CD8-positive, alpha-beta memory T cell (primary cell): ENCODE measurements around the gene HOXA7. TPM values are rescaled to one million over a fixed set of nuclear protein-coding genes. Genes with fewer than 3 reads are reported as not detected.
A peak's percentile ranks its signal among the peaks of the same experiment; 100 is the strongest.

Experiments
- CTCF ChIA-PET: fragments of 350-600 bp; sonication (Branson Sonifier 250); formaldehyde crosslinking; loops from one replicate; lab custom pipeline; 2021; ENCODE audit warnings: antibody characterized with exemption; lab: Charles Lee
- POLR2A ChIA-PET: fragments of 350-600 bp; sonication (Branson Sonifier 250); formaldehyde crosslinking; loops from one replicate; lab custom pipeline; 2021; ENCODE audit warnings: antibody characterized with exemption; lab: Charles Lee
- DNase-seq, 5 donors: peaks; one replicate each; pipeline versions ENCODE4 v3.0.0 to v3.0.0-alpha.2; 2020 to 2022; ENCODE audit warnings: mixed read lengths in 1 of 5
- H3K27ac ChIP-seq: one replicate; pipeline ENCODE4 v1.7.0; 2013; ENCODE audit warnings: low read depth, mild to moderate bottlenecking, low read length, moderate library complexity
- H3K27me3 ChIP-seq: 2 replicates; pipeline ENCODE4 v1.7.0; 2013; ENCODE audit warnings: low read length, mild to moderate bottlenecking; ENCODE audit not compliant: insufficient read depth, poor library complexity, severe bottlenecking
- H3K36me3 ChIP-seq: 2 replicates; pipeline ENCODE4 v1.7.0; 2013; ENCODE audit warnings: mild to moderate bottlenecking, low read length, moderate library complexity; ENCODE audit not compliant: insufficient read depth
- H3K4me1 ChIP-seq: 2 replicates; pipeline ENCODE4 v1.7.0; 2013; ENCODE audit warnings: mild to moderate bottlenecking, low read length, moderate library complexity; ENCODE audit not compliant: insufficient read depth
- H3K4me3 ChIP-seq: 2 replicates; pipeline ENCODE4 v1.7.0; 2013; ENCODE audit warnings: mild to moderate bottlenecking, low read length
- H3K9me3 ChIP-seq: 2 replicates; pipeline ENCODE4 v1.7.0; 2013; ENCODE audit warnings: mild to moderate bottlenecking, low read length
- H3K27ac Mint-ChIP-seq, 8 donors: one replicate each; pipeline ENCODE4 v1.8.0; 2020 to 2021; ENCODE audit warnings: mixed read lengths in 8 of 8, mild to moderate bottlenecking in 6 of 8, inconsistent platforms in 3 of 8, moderate library complexity in 3 of 8
- H3K27me3 Mint-ChIP-seq, 2 donors: one replicate each; pipeline ENCODE4 v1.8.0; 2020 to 2021; ENCODE audit warnings: mixed read lengths in 2 of 2, mild to moderate bottlenecking in 1 of 2, moderate library complexity in 1 of 2
- H3K36me3 Mint-ChIP-seq, 3 donors: one replicate each; pipeline ENCODE4 v1.8.0; 2020 to 2021; ENCODE audit warnings: mixed read lengths in 3 of 3, inconsistent platforms in 1 of 3, mild to moderate bottlenecking in 1 of 3
- H3K4me1 Mint-ChIP-seq, 3 donors: one replicate each; pipeline ENCODE4 v1.8.0; 2020 to 2021; ENCODE audit warnings: mixed read lengths in 3 of 3, inconsistent platforms in 1 of 3, mild to moderate bottlenecking in 1 of 3
- H3K4me3 Mint-ChIP-seq, 7 donors: one replicate each; pipeline ENCODE4 v1.8.0; 2020 to 2021; ENCODE audit warnings: mixed read lengths in 7 of 7, mild to moderate bottlenecking in 6 of 7, moderate library complexity in 4 of 7, inconsistent platforms in 2 of 7
- H3K9me3 Mint-ChIP-seq, 5 donors: one replicate each; pipeline ENCODE4 v1.8.0; 2020 to 2022; ENCODE audit warnings: mixed read lengths in 5 of 5, mild to moderate bottlenecking in 3 of 5, moderate library complexity in 2 of 5, inconsistent platforms in 1 of 5
- polyA plus RNA-seq: library from polyadenylated mRNA; unstranded; fragments of 300-500 nt; fragmentation: Illumina TruSeq; gene quantifications from one replicate; pipeline ENCODE4 v1.2.3, GENCODE V29; 2021
- total RNA-seq, 2 experiments: library from RNA; stranded (reverse); gene quantifications; one replicate each; pipeline ENCODE4 v1.2.3, GENCODE V29; 2021

Gene HOXA7
- total and polyA plus RNA-seq, 3 experiments from 2014 or later: not detected

DNA sequence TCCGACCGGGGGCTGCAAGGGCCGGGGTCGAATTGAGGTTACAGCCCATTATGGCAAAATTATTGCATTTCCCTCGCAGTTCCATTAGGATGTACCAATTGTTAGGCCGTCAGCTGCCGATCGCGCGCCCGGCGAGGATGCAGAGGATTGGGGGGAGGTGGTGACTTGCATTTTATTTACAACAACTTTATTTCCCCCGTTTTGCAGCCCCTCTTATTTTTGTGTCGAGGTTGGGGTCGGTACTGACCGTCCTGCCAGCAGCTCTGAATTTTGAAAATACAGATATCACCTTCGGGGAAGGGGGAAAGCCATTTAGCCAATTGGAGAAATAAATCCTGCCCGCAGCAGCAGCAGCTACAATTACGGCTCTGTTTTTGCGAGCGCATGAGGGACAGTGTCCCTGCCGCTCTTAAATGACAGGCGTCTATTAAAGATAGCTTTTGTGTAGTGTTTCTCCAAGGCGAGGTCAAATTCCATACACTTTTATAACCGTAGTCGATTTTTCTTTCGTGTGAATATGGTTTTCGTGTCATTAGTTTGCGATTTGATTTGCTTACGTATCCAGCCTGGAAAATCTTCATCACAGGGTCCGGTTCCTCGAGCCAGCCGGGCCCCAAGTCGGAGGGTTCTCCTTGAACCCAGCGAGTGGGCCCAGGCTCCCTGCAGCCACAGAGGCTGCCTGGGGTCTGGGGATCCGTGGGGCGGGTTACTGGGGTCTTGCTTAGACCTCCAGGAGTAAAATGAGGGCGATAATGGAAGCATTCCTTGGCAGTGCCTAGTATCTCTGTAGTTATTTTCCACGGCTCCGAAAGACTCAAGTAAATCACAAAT, 12.3 kb downstream of the HOXA7 start:
- POLR2A ChIA-PET: no interaction called here
- peaks cover 31% of the 10 kb centered on the region for H3K27me3 ChIP-seq

DNA sequence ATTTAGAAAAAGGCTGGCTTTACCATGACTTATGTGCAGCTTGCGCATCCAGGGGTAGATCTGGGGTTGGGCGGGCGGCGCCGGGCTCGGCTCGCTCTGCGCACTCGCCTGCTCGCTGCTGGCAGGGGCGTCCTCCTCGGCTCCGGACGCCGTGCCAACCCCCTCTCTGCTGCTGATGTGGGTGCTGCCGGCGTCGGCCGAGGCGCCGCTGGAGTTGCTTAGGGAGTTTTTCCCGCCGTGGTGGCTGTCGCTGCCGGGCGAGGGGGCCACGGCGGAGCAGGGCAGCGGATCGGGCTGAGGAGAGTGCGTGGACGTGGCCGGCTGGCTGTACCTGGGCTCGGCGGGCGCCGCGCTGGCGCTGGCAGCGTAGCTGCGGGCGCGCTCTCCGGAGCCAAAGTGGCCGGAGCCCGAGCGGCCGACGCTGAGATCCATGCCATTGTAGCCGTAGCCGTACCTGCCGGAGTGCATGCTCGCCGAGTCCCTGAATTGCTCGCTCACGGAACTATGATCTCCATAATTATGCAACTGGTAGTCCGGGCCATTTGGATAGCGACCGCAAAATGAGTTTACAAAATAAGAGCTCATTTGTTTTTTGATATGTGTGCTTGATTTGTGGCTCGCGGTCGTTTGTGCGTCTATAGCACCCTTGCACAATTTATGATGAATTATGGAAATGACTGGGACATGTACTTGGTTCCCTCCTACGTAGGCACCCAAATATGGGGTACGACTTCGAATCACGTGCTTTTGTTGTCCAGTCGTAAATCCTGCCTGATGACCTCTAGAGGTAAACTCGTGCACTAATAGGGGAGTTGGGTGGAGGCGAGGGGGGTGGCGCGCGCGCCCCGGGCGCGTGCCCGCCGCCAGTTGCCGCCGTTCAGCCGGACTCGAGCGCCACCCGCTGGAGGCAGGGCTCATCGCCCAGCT, 13.2 kb downstream of the HOXA7 start, which contains the start of gene HOXA5:
Gene HOXA5 (minus strand): TSS at position 659 of the 927 bp plus-strand sequence. CDS start 74 bp downstream, at position 585.
- peak within 1 kb of the TSS in 4 of 7 donors; percentile 20 to 65 (median 32) for H3K4me3 Mint-ChIP-seq
- Histone ChIP-seq H3K4me1 (no peaks in the 10 kb centered on the region), H3K27me3 (peaks cover 22% of the 10 kb centered on the region), H3K27ac (no peak within 1 kb of the TSS), H3K36me3 (no peaks in the 10 kb centered on the region), H3K9me3 (no peaks in the 10 kb centered on the region), H3K4me3 (no peak within 1 kb of the TSS)
- DNase-seq: no peak
- no peaks in the 10 kb centered on the region for H3K9me3 Mint-ChIP-seq
- no peak within 1 kb of the TSS for H3K27ac Mint-ChIP-seq
- peaks cover 0 to 9% (median 5%) of the 10 kb centered on the region in 3 donors for H3K4me1 Mint-ChIP-seq
- H3K27me3 Mint-ChIP-seq: peaks cover 39 to 64% of the 10 kb centered on the region in 2 donors
- no peaks in the 10 kb centered on the region for H3K36me3 Mint-ChIP-seq
- ChIA-PET CTCF (no interaction called here), POLR2A (no interaction called here)

More for the DNA sequence above, 12.3 kb downstream of the HOXA7 start:
- DNase-seq: no peak
- no peak overlapping the region for H3K27ac ChIP-seq
- H3K4me3 Mint-ChIP-seq: peak overlapping the region in 1 of 7 donors; percentile 65
- no peaks in the 10 kb centered on the region for H3K4me1 ChIP-seq
- no peak overlapping the region for H3K4me3 ChIP-seq
- H3K9me3 Mint-ChIP-seq: no peaks in the 10 kb centered on the region
- peaks cover 45 to 65% of the 10 kb centered on the region in 2 donors for H3K27me3 Mint-ChIP-seq
- H3K36me3 Mint-ChIP-seq: no peaks in the 10 kb centered on the region
- H3K4me1 Mint-ChIP-seq: peaks cover 0 to 12% (median 5%) of the 10 kb centered on the region in 3 donors
- no peak overlapping the region for H3K27ac Mint-ChIP-seq
- CTCF ChIA-PET: no interaction called here
- H3K9me3 ChIP-seq: no peaks in the 10 kb centered on the region
- no peaks in the 10 kb centered on the region for H3K36me3 ChIP-seq

DNA sequence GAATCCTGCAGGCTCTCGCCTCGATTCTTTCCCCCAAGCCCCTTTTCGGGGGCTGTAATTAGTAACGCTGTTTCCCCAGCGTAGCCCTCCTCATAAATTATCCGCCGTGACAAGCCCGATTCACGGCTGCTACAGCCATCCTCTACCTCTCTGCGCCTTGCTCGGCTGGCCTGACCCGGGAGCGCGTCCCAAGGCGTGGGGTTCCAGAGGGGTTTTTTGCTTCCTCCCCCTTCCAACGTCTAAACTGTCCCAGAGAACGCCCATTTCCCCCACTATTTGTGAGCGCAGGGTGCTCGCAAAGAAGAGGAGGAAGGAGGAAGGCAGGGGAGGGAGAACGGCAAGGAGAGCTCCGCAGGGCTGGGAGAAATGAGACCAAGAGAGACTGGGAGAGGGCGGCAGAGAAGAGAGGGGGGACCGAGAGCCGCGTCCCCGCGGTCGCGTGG, 13.9 kb downstream of the HOXA7 start:
- H3K4me3 ChIP-seq: no peak overlapping the region
- H3K27ac ChIP-seq: no peak overlapping the region
- ChIA-PET CTCF (interaction anchor here (1.7 kb wide), 1 partner anchor 8 kb away, joined by 4 read pairs; no protein-coding TSS in a partner anchor), POLR2A (no interaction called here)
- H3K4me3 Mint-ChIP-seq: peak overlapping the region in 2 of 7 donors; percentile 24 to 41
- peaks cover 34 to 63% of the 10 kb centered on the region in 2 donors for H3K27me3 Mint-ChIP-seq
- H3K4me1 Mint-ChIP-seq: peaks cover 0 to 5% (median 1%) of the 10 kb centered on the region in 3 donors
- H3K27me3 ChIP-seq: peaks cover 20% of the 10 kb centered on the region
- H3K9me3 Mint-ChIP-seq: no peaks in the 10 kb centered on the region
- no peaks in the 10 kb centered on the region for H3K9me3 ChIP-seq
- no peak overlapping the region for H3K27ac Mint-ChIP-seq
- DNase-seq: no peak
- no peaks in the 10 kb centered on the region for H3K4me1 ChIP-seq
- no peaks in the 10 kb centered on the region for H3K36me3 Mint-ChIP-seq
- no peaks in the 10 kb centered on the region for H3K36me3 ChIP-seq

DNA sequence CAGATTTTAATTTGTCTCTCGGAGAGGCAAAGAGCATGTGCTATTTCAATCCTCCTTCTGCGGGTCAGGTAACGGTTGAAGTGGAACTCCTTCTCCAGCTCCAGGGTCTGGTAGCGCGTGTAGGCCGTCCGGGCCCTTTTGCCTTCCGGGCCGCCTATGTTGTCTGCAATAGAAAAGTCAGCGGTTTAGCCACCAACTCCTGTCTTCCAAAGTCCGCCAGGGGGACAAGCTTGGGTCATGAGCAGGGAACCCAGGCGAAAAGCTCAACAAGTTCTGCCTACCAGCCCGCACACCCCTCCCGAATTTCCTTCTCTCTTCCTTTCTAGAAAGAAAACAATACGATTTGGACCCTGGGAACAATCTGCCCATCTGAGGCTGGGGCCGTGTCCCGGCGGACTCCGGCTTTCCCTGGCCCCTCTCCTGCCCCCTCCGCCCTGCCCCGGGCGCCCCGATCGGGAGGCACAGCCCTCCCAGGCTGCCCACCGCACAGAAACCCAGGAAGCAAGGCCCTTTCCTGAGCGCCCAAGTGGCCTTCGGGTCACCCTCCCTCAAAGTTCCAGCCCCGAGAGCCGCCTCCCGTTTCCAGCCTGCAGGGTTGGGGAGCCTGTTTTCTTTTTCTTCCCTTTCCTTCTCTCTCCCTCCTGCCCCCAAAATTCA, 14.4 kb downstream of the HOXA7 start:
- no peak for DNase-seq
- Histone ChIP-seq H3K27ac (no peak overlapping the region), H3K36me3 (no peaks in the 10 kb centered on the region), H3K4me1 (no peaks in the 10 kb centered on the region), H3K4me3 (no peak overlapping the region), H3K9me3 (no peaks in the 10 kb centered on the region), H3K27me3 (peaks cover 19% of the 10 kb centered on the region)
- Mint-ChIP-seq H3K36me3 (no peaks in the 10 kb centered on the region), H3K4me3 (no peak overlapping the region), H3K9me3 (no peaks in the 10 kb centered on the region), H3K4me1 (peaks cover 0 to 1% (median 0%) of the 10 kb centered on the region in 3 donors), H3K27ac (no peak overlapping the region), H3K27me3 (peaks cover 32 to 63% of the 10 kb centered on the region in 2 donors)
- ChIA-PET CTCF (interaction anchor here (1.3 to 1.7 kb wide), 2 partner anchors 9 to 11 kb away, joined by 4 to 5 read pairs; partner anchors contain the start of gene HOXA4), POLR2A (no interaction called here)

DNA sequence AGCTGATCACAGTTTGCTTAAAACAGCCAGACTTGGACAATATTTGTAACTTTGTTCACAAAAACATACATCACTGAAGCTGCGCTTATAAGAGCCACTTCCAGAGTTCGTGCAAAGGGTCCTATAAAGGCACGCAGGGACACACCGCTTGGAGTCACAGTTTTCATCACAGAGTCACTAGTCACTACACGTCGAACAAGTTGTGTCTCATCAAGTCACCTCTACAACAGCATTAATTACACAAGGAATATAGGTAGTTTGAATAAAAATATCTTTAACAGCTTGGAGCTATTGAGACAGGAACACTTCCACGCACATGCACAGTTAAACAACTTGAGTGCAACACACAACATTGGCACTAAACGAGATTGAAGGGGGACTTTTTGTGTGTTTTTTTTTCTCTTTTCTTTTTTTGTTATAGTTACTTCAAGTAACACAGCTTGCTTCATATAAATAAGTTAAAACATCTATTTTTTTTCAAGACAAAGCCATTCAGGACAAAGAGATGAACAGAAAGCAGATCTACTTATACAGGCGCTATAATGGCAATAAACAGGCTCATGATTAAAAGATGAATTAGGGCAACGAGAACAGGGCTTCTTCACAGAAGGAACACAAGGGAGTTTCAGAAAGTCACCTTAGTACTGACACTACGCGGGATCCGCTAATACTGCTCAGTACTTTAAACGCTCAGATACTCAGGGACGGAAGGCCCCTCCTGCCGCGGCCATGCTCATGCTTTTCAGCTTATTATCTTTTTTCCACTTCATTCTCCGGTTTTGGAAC, 15.1 kb downstream of the HOXA7 start:
- no peaks in the 10 kb centered on the region for H3K9me3 Mint-ChIP-seq
- POLR2A ChIA-PET: no interaction called here
- H3K36me3 ChIP-seq: no peaks in the 10 kb centered on the region
- H3K4me1 ChIP-seq: no peaks in the 10 kb centered on the region
- no peaks in the 10 kb centered on the region for H3K4me1 Mint-ChIP-seq
- H3K27ac ChIP-seq: no peak overlapping the region
- H3K27ac Mint-ChIP-seq: no peak overlapping the region
- no peak for DNase-seq
- H3K27me3 ChIP-seq: peaks cover 18% of the 10 kb centered on the region
- no peaks in the 10 kb centered on the region for H3K36me3 Mint-ChIP-seq
- CTCF ChIA-PET: interaction anchor here (1.3 to 1.7 kb wide), 2 partner anchors 9 to 10 kb away, joined by 4 to 5 read pairs; partner anchors contain the start of gene HOXA4
- no peak overlapping the region for H3K4me3 Mint-ChIP-seq
- H3K4me3 ChIP-seq: no peak overlapping the region
- H3K27me3 Mint-ChIP-seq: peaks cover 32 to 63% of the 10 kb centered on the region in 2 donors
- H3K9me3 ChIP-seq: no peaks in the 10 kb centered on the region

DNA sequence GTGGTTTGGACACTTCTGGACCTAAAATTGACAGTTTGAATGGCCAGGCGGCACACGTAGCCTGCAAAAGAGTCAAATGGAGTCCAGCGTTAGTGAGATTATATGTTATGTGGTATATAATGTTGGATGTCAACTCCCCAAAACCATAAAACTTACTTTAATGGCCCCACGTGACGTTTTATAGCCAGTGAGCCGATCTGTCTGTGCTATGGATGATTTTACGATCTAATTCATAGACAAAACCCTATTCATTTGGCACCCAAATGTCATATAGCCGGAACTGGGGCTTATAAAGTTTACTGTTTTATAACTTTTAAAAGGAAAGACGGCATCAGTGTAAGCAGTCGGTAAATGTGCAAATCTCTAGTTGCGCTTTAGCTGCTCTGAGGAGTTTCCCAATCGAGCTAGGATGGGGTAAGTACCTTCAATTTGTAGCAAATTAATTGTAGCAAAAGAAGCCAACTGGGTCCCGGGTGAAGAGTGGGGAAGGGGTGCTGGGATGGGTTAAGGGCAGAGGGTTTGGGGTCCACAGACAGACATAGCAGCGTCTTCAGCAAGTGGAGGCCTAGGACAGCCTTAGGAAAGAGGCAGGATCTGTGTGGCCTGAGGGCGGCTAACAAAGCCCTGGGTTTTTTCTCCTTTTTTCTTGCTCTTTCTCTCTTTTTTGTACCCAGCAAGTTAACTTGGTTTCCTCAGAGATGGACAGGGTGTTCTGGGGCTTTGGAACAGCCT, 16.2 kb downstream of the HOXA7 start:
- H3K4me3 ChIP-seq: no peak overlapping the region
- H3K27me3 Mint-ChIP-seq: peaks cover 32 to 66% of the 10 kb centered on the region in 2 donors
- H3K27ac ChIP-seq: no peak overlapping the region
- H3K36me3 Mint-ChIP-seq: no peaks in the 10 kb centered on the region
- no peaks in the 10 kb centered on the region for H3K4me1 Mint-ChIP-seq
- H3K4me3 Mint-ChIP-seq: no peak overlapping the region
- H3K9me3 Mint-ChIP-seq: no peaks in the 10 kb centered on the region
- H3K4me1 ChIP-seq: no peaks in the 10 kb centered on the region
- no peaks in the 10 kb centered on the region for H3K36me3 ChIP-seq
- peaks cover 20% of the 10 kb centered on the region for H3K27me3 ChIP-seq
- POLR2A ChIA-PET: no interaction called here
- no peak for DNase-seq
- CTCF ChIA-PET: no interaction called here
- H3K27ac Mint-ChIP-seq: no peak overlapping the region
- H3K9me3 ChIP-seq: no peaks in the 10 kb centered on the region
